ENCODE results near the gene TAF3.

GRCh38 chr10:8066124-8066523, 247.8 kb downstream of the TAF3 start:
- TF ChIP-seq CTCF (optimal IDR thresholded peaks at IDR 0.05 in 1 of 3, IDR thresholded peaks at IDR 0.05 in 1 of 3, conservative IDR thresholded peaks at IDR 0.05 in 1 of 3; ENCODE audit: extremely low read depth in 1 of 3, insufficient read depth in 2 of 3, low read length in 3 of 3): no peak
- TF ChIP-seq EZH2 (IDR thresholded peaks at IDR 0.05; ENCODE audit: low read length): no peak

Data from keratinocyte (primary cell).